Vagina (tissue), 2 donors: ENCODE measurements around the gene STK32B.
"Not testable (repeated sequence)": the region's sequence is repeated elsewhere in the genome, so short reads cannot be mapped to it uniquely, and the experiment has no call there.

Experiments used
- POLR2A ChIP-seq, 2 donors: fragments of 450-650 bp; IDR thresholded peaks; one replicate each; pipeline ENCODE4 v1.6.1; 2017; ENCODE audit warnings: antibody characterized with exemption in 2 of 2, mild to moderate bottlenecking in 2 of 2, moderate library complexity in 2 of 2
- TF ChIP-seq, protein P1 (sequence below), 3 experiments: fragments of 450-650 bp in 2 of 3; fragments of 200-600 bp in 1 of 3; sonication (generic) in 1 of 3; IDR thresholded peaks; one replicate each; pipeline ENCODE4 v1.5.1; 2017 to 2019; ENCODE audit warnings: antibody characterized with exemption in 3 of 3, mild to moderate bottlenecking in 2 of 3, moderate library complexity in 2 of 3

DNA sequence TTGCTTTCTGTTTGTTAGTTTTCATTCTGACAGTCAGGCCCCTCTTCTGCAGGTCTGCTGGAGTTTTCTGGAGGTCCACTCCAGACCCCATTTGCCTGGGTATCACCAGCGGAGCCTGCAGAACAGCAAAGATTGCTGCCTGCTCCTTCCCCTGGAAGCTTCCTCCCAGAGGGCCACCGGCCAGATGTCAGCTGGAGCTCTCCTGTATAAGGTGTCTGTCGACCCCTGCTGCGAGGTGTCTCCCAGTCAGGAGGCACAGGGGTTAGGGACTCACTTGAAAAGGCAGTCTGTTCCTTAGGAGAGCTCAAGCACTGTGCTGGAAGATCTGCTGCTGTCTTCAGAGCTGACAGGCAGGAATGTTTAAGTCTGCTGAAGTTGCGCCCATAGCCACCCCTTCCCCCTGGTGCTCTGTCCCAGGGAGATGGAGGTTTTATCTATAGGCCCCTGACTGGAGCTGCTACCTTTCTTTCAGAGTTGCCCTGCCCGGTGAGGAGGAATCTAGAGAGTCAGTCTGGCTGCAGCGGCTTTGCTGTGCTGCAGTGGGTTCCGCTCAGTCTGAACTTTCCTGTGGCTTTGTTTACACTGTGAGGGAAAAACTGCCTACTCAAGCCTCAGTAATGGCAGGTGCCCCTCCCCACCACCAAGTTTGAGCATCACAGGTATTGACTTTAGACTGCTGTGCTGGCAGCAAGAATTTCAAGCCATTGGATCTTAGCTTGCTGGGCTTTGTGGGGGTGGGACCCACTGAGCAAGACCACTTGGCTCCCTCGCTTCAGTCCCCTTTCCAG is 246.9 kb downstream of the STK32B start:
- TF ChIP-seq, protein P1, sequence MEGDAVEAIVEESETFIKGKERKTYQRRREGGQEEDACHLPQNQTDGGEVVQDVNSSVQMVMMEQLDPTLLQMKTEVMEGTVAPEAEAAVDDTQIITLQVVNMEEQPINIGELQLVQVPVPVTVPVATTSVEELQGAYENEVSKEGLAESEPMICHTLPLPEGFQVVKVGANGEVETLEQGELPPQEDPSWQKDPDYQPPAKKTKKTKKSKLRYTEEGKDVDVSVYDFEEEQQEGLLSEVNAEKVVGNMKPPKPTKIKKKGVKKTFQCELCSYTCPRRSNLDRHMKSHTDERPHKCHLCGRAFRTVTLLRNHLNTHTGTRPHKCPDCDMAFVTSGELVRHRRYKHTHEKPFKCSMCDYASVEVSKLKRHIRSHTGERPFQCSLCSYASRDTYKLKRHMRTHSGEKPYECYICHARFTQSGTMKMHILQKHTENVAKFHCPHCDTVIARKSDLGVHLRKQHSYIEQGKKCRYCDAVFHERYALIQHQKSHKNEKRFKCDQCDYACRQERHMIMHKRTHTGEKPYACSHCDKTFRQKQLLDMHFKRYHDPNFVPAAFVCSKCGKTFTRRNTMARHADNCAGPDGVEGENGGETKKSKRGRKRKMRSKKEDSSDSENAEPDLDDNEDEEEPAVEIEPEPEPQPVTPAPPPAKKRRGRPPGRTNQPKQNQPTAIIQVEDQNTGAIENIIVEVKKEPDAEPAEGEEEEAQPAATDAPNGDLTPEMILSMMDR (IDR thresholded peaks at IDR 0.05) = not testable (repeated sequence)
- not testable (repeated sequence) for TF ChIP-seq POLR2A (IDR thresholded peaks at IDR 0.05)
